GM21619 (cell line): ENCODE results near the gene OR51B4.
"Not testable (repeated sequence)": the region's sequence is repeated elsewhere in the genome, so short reads cannot be mapped to it uniquely, and the experiment has no call there.

Source experiments
- ATAC-seq: cut with Tn5 transposase; IDR thresholded peaks from one replicate; pipeline ENCODE4 v1.9.1; 2021; ENCODE audit not compliant: unreplicated experiment

Gene OR51B4

GRCh38 chr11:5275369-5276110 lies 26.2 kb downstream of the OR51B4 start:
- ATAC-seq: no peak

- ATAC-seq: no peak
Measured at GRCh38 chr11:5274395-5274794, 27.4 kb downstream of the OR51B4 start.

- no peak for ATAC-seq
Measured at GRCh38 chr11:5272395-5273017, 29.2 kb downstream of the OR51B4 start.

- no peak for ATAC-seq
Measured at GRCh38 chr11:5269715-5270147, 32.0 kb downstream of the OR51B4 start, which contains the start of gene HBE1. TSS of gene HBE1 (minus strand) at chr11:5269945. CDS start at chr11:5269890, 55 bp downstream.

- no peak for ATAC-seq
Measured at GRCh38 chr11:5267033-5267563, 34.6 kb downstream of the OR51B4 start.

GRCh38 chr11:5266609-5267008 lies 35.1 kb downstream of the OR51B4 start:
- ATAC-seq: no peak

- ATAC-seq: no peak
Measured at GRCh38 chr11:5265832-5266231, 35.9 kb downstream of the OR51B4 start.

- no peak for ATAC-seq
Measured at GRCh38 chr11:5258543-5259262, 43.0 kb downstream of the OR51B4 start.

GRCh38 chr11:5257296-5257695 lies 44.5 kb downstream of the OR51B4 start:
- no peak for ATAC-seq

GRCh38 chr11:5254646-5255413 lies 46.9 kb downstream of the OR51B4 start, which contains the start of gene HBG2:
TSS of gene HBG2 (minus strand) at chr11:5254781. CDS start at chr11:5254728, 53 bp downstream.
- ATAC-seq: not testable (repeated sequence)

GRCh38 chr11:5254023-5254422 lies 47.7 kb downstream of the OR51B4 start:
- not testable (repeated sequence) for ATAC-seq

GRCh38 chr11:5253440-5253839 lies 48.3 kb downstream of the OR51B4 start:
- not testable (repeated sequence) for ATAC-seq

- ATAC-seq: no peak
Measured at GRCh38 chr11:5252919-5253265, 48.9 kb downstream of the OR51B4 start.

- no peak for ATAC-seq
Measured at GRCh38 chr11:5252192-5252918, 49.4 kb downstream of the OR51B4 start.

GRCh38 chr11:5251746-5252145 lies 50.0 kb downstream of the OR51B4 start:
- no peak for ATAC-seq
